Ectodermal cell (in vitro differentiated cells): Measurements from ENCODE around the gene ADAM29.

Source experiments
- H3K27ac ChIP-seq: 2 replicates; pipeline ENCODE4 v1.7.0; 2013; ENCODE audit warnings: mild to moderate bottlenecking, low read depth, low read length; ENCODE audit not compliant: insufficient read depth, poor library complexity, severe bottlenecking
- H3K27me3 ChIP-seq: 2 replicates; pipeline ENCODE4 v1.7.0; 2013; ENCODE audit warnings: mild to moderate bottlenecking, low read length; ENCODE audit not compliant: insufficient read depth, control insufficient read depth, poor library complexity, severe bottlenecking
- H3K36me3 ChIP-seq: one replicate; pipeline ENCODE4 v1.7.0; 2013; ENCODE audit warnings: low read length; ENCODE audit not compliant: control insufficient read depth, insufficient read depth
- H3K4me1 ChIP-seq: one replicate; pipeline ENCODE4 v1.7.0; 2013; ENCODE audit warnings: low read length; ENCODE audit not compliant: control insufficient read depth, insufficient read depth
- H3K4me3 ChIP-seq: 2 replicates; pipeline ENCODE4 v1.7.0; 2013; ENCODE audit warnings: low read depth, low read length, control low read depth; ENCODE audit not compliant: insufficient read depth
- H3K9me3 ChIP-seq: 2 replicates; pipeline ENCODE4 v1.7.0; 2013; ENCODE audit warnings: mild to moderate bottlenecking, low read length, moderate library complexity; ENCODE audit not compliant: control insufficient read depth
- WGBS, 2 experiments: methylation state at CpG; one replicate each; pipeline ENCODE4 v1.1.7; 2013; ENCODE audit warnings: missing lambda C conversion rate in 2 of 2; 5-methylcytosine and 5-hydroxymethylcytosine counted together

Gene ADAM29

GRCh38 chr4:174910271-174910670 is 7.9 kb upstream of the ADAM29 start:
- Histone ChIP-seq H3K36me3 (no peaks in the 10 kb centered on the region), H3K27ac (no peak overlapping the region), H3K4me1 (no peaks in the 10 kb centered on the region), H3K9me3 (no peaks in the 10 kb centered on the region), H3K4me3 (no peak overlapping the region), H3K27me3 (no peaks in the 10 kb centered on the region)
- WGBS, 2 experiments = 83 to 96% methylated on average over 1 of the region's 1 CpG

GRCh38 chr4:174912919-174913543 is 5.1 kb upstream of the ADAM29 start:
- no peak overlapping the region for H3K4me3 ChIP-seq

GRCh38 chr4:174919886-174920423 is 1.8 kb downstream of the ADAM29 start:
- 88 to 97% methylated on average over 2 of the region's 2 CpGs for WGBS, 2 experiments

More at GRCh38 chr4:174912919-174913543, 5.1 kb upstream of the ADAM29 start:
- 87% methylated on average over 2 to 3 of the region's 3 CpGs for WGBS, 2 experiments
- H3K4me1 ChIP-seq = no peaks in the 10 kb centered on the region
- H3K27ac ChIP-seq = no peak overlapping the region
- H3K27me3 ChIP-seq = no peaks in the 10 kb centered on the region
- H3K9me3 ChIP-seq = no peaks in the 10 kb centered on the region
- no peaks in the 10 kb centered on the region for H3K36me3 ChIP-seq

GRCh38 chr4:174926958-174927357 is 8.8 kb downstream of the ADAM29 start:
- Histone ChIP-seq H3K4me3 (no peak overlapping the region), H3K4me1 (no peaks in the 10 kb centered on the region), H3K27ac (no peak overlapping the region), H3K9me3 (no peaks in the 10 kb centered on the region), H3K36me3 (no peaks in the 10 kb centered on the region), H3K27me3 (no peaks in the 10 kb centered on the region)
- 98 to 100% methylated on average over 1 to 3 of the region's 3 CpGs for WGBS, 2 experiments

More at GRCh38 chr4:174919886-174920423, 1.8 kb downstream of the ADAM29 start:
- Histone ChIP-seq H3K9me3 (no peaks in the 10 kb centered on the region), H3K27me3 (no peaks in the 10 kb centered on the region), H3K36me3 (no peaks in the 10 kb centered on the region), H3K4me3 (no peak overlapping the region), H3K27ac (no peak overlapping the region), H3K4me1 (no peaks in the 10 kb centered on the region)

GRCh38 chr4:174928174-174928573 is 10.0 kb downstream of the ADAM29 start:
- H3K4me3 ChIP-seq = no peak overlapping the region

GRCh38 chr4:174928575-174929253 is 10.6 kb downstream of the ADAM29 start:
- Histone ChIP-seq H3K27me3 (no peaks in the 10 kb centered on the region), H3K4me3 (no peak overlapping the region), H3K27ac (no peak overlapping the region), H3K36me3 (no peaks in the 10 kb centered on the region), H3K4me1 (no peaks in the 10 kb centered on the region), H3K9me3 (no peaks in the 10 kb centered on the region)
- 78 to 88% methylated on average over 4 of the region's 4 CpGs for WGBS, 2 experiments

More at GRCh38 chr4:174928174-174928573, 10.0 kb downstream of the ADAM29 start:
- no peaks in the 10 kb centered on the region for H3K9me3 ChIP-seq
- WGBS, 2 experiments = 89 to 93% methylated on average over 5 of the region's 6 CpGs
- no peaks in the 10 kb centered on the region for H3K27me3 ChIP-seq
- H3K4me1 ChIP-seq = no peaks in the 10 kb centered on the region
- no peaks in the 10 kb centered on the region for H3K36me3 ChIP-seq
- no peak overlapping the region for H3K27ac ChIP-seq

DNA sequence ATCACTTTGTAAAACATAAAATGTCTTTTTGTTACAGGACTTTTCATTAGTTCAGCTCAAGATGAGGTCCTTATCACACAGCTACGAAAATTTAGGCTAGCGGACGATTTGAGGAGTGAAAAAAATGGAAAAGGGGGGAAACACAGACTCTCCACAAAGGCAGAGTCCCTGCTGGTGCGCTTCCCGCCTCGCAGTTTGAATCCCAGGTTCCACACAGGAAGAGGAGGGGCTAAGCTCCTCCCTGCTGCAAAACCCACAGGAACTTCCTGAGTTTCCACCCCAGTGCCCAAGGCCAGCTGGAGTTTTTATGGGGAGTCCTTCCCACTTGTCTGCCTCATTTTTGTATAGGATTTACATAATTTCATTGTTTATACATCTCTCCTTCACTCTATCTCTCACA is 11.2 kb downstream of the ADAM29 start:
- Histone ChIP-seq H3K4me3 (no peak overlapping the region), H3K4me1 (no peaks in the 10 kb centered on the region), H3K36me3 (no peaks in the 10 kb centered on the region), H3K9me3 (no peaks in the 10 kb centered on the region), H3K27ac (no peak overlapping the region), H3K27me3 (no peaks in the 10 kb centered on the region)
- 92 to 93% methylated on average over 6 of the region's 6 CpGs for WGBS, 2 experiments

DNA sequence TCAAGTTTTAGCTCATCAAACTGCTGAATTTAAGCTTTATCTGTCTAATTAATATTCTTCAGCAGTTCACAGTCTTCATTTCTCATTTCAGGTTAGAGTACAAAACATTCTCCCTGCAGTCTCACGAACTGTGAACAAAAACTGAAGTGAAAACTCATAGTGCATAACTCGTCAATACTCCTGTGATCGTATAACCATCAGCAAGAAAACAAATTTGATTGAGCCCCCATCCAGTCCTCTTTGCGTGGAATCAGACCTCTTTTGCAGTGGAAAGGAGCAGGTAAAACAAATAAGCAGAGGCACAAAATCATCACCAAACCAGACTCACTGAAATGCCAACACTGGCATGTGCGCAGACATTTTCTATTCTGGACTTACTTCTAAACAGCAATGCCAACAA is 12.7 kb downstream of the ADAM29 start:
- H3K9me3 ChIP-seq = no peaks in the 10 kb centered on the region
- WGBS, 2 experiments = 95% methylated on average over 5 of the region's 5 CpGs
- no peak overlapping the region for H3K27ac ChIP-seq
- no peaks in the 10 kb centered on the region for H3K36me3 ChIP-seq
- H3K4me1 ChIP-seq = no peaks in the 10 kb centered on the region
- H3K27me3 ChIP-seq = no peaks in the 10 kb centered on the region
- no peak overlapping the region for H3K4me3 ChIP-seq

DNA sequence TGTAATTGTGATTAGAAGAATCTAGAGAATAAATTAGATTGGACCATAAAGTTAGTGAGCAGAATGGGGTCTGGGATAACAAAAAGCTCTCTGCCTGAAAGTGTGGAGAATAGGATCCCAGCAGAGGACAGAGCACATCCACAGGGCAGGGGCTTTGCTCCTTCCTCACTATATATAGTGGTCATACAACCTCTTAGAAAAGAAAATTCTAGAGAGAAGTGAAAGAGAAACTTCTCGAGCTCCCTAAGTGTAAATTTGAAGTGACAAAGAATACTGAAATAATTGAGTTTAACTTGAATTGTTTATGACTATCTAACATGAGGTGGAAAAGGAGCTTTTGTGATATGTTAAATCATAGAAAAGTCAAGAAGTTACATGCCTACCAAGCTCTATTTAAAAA is 14.9 kb downstream of the ADAM29 start:
- WGBS, 2 experiments = 93 to 100% methylated on average over 1 of the region's 1 CpG
- H3K9me3 ChIP-seq = no peaks in the 10 kb centered on the region
- no peak overlapping the region for H3K27ac ChIP-seq
- H3K36me3 ChIP-seq = no peaks in the 10 kb centered on the region
- H3K4me3 ChIP-seq = no peak overlapping the region
- H3K4me1 ChIP-seq = no peaks in the 10 kb centered on the region
- H3K27me3 ChIP-seq = no peaks in the 10 kb centered on the region

- H3K9me3 ChIP-seq = no peaks in the 10 kb centered on the region
- H3K4me1 ChIP-seq = no peaks in the 10 kb centered on the region
- no peak overlapping the region for H3K27ac ChIP-seq
- no peaks in the 10 kb centered on the region for H3K36me3 ChIP-seq
- WGBS, 2 experiments = 97 to 100% methylated on average over 3 to 4 of the region's 4 CpGs
- H3K4me3 ChIP-seq = no peak overlapping the region
- no peaks in the 10 kb centered on the region for H3K27me3 ChIP-seq
These were observed 16.2 kb downstream of the ADAM29 start for GRCh38 chr4:174934360-174934759.
